Limb (tissue), 2 donors: ENCODE measurements around the gene ROBO2.

Source experiments
- DNase-seq, 2 donors: peaks; one replicate each; pipeline ENCODE4 v3.0.0-alpha.2; 2016; ENCODE audit errors: extremely low spot score in 2 of 2

The ROBO2 gene

DNA sequence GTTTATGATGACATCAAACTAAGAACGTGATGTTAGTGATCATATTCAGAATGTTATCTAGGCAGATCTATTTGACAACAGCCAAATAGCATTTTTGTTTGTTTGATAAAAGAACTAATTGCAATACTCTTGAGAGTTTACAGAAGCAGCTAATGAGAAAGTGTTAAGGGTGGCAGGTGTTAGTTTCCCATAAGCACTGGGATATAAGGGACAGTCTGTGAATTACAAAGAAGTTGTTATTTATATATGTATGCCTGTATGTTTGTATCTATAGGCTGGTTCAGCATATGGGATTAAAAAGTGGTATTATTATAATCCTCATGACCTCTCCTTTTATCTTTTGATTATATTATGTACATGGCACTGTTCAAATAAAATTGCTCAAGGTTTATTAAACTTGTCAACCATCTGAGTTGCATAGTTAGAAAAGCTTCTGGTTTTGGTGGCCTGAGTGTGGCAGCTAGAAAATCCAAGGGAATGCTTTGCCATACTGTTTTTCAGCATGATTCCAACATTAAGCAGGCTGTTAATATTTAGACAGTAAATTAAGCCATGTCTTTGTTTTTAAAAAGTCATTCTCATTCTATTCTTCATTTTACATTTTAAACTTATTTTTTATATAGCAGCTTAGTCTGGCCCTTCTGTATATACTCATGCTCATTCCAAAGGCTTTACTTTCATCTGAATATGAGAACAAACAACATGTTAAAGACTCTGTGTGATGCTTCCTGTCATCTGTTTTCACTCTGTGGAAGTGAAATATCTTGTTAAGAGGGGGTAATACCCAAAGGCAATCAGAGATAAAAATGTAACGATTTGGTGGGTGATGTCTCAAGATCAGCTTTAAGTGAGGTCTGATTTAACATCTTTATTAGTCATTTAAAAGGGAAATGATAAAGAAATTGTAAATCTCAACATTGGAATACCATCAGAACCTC, 13.1 kb downstream of the ROBO2 start:
- no peak for DNase-seq

DNA sequence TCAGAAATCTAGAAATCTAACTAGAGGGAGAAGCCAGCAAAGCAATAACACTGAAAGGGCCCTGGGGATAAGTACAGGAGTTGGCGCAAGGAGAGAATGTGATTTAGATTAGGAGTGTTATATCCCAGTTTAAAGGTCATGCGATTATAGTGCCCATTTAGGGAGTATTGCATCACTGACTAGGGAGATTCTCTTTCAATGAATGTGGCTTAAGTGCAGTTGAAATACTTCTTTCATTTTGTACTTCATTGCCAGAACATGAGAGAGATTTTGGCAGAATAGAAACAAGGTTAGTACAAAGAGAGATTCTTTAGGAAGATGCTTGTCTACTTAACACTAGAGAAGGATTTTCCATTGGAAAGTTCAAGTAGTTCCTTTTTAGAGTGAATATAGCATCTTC, 13.9 kb downstream of the ROBO2 start:
- DNase-seq = peak in 1 of 2 donors; percentile 33

DNA sequence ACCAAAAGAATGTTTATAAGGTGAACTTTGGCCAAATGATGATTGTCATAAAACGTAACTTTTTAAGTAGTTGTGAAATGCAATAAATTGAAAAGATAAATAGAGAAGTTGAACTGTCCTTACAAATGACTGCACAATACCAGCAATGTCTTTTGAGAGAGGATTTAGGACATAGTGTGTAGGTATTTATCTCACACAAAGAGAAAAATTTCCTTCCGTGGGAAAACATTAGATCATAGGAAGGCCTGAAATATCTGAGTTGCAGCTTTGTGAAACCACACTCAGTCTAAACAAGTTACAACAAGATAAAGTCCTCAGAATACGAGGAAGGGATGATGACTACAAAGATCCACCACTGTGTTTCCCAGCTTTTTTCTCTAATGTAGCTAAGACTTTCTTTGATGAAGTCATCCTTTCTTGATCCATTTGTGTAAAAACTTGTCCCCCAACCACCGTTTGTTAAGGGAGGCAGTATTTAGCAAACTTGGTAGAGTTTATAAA, 16.0 kb downstream of the ROBO2 start:
- DNase-seq = no peak

DNA sequence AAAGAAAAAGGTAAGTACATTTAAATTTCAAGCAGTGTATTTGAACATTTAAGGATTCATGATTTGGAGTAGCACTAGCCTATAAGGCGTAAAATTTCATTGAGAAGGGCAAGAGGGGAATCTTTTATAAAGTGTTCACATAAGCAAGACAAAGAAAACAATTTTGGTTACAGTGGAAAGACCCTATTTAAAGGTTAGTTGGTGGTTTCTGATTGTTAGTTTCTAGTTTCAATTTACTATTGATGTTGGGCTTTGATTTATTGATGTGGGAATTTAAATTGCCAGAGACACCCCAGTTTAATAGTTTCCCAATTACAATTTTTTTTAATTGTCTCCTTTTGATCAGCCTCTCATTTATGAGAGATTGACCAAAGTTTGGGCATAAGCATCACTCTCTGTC, 19.5 kb downstream of the ROBO2 start:
- DNase-seq = no peak

DNA sequence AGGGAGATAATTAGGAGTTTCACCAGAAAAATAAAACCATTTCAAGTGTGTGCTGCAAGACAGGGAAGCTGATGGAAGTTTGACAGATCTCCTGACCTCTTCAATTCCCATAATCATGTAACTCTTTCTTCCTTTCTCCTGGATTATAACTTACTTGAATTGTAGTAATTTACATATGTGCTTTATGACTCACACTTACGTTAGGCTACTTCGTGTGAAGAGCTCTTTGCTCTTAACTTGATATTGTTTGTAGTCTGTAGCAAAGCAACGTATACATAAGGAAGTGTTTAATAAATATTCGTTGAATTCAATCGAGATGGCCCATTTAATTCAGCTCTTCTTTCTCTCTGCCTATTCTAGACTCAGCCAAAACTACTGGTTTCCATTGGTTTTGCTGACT, 23.5 kb downstream of the ROBO2 start:
- DNase-seq = no peak

DNA sequence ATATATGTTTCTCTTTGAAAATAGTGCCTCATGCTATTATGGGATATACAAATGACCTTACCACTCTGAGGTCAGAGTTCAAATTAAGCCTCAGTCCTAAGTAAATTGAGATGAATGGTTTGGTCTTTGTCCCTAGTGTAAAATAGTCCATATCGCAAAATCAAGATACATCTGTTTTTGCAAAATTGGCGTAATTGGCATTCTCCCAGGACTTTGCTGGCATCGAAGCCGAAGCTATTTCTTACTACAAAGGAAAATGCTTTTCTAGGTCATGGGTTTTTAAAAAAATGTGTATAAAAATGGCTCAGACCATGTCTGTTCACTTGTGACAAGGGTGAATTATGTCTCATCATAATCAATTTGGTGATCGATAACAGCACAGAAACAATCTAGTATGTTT, 25.9 kb downstream of the ROBO2 start:
- DNase-seq = no peak

DNA sequence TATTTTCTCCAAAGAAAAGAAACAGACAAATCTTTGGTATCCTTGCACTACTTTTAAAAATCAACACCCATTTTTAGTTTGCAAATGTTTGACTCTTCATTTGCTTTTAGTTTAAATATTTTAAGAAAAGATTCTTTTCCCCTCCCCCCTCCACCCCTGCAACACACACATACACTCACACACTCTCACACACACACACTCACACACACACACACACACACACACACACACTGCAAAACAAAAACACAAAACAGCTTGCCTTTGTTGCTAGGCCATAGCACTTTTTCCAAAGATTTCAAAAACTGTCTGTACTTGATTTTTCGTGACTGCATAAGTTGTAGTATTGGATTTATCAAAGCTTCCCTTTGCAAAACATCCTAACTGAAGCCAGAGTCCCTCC, 26.9 kb downstream of the ROBO2 start:
- no peak for DNase-seq

DNA sequence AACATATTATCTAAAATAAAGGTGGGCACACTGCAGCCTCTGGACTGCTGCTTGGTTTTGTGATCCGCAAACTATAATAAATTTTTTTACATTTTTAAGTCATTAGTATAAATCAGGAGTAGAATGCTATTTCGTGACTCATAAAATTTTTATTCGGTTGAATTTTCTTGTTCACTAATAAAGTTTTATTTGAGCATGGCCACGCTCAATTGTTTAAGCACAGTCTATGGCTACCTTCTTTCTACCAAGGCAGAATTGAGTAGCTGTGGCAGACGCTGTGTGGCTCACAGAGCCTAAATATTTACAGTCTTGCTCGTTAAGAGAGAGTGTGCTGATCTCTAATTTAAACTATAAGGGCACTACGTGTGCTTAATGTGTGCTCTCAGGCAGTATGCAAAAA, 28.9 kb downstream of the ROBO2 start:
- DNase-seq = no peak

DNA sequence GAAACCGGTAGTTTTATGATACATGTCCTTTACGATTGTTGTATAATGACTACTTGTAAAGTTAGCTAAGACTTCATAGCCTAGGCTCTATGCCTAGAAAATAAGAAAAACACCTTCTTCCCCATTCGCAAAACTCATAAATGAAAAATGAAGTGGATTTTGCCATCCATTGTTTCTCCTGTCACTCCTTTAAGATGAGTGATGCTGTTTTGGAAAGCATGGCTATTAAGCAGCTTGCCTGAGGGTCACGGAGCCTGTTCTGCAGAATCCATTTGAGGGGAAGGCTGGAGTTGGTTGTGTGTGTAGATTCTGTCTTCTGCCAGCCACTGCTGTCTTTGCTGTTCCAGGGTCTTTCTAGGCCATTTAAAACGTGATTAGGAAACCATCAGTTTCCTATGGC, 31.5 kb downstream of the ROBO2 start:
- DNase-seq = no peak

DNA sequence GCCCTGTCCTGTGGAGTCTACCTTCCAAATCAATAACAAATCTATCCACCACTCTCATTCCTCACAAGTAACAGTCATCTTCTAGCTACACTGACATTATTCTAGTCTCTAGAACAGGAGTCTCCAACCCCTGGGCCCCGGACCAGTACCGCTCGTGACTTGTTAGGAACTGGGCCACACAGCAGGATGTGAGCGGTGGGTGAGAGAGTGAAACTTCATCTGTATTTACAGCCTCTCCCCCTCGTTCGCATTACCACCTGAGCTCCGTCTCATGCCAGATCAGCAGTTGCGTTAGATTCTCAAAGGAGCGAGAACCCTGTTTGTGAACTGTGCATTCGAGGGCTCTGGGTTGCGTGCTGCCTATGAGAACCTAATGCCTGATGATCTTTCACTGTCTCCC, 31.9 kb downstream of the ROBO2 start:
- no peak for DNase-seq

DNA sequence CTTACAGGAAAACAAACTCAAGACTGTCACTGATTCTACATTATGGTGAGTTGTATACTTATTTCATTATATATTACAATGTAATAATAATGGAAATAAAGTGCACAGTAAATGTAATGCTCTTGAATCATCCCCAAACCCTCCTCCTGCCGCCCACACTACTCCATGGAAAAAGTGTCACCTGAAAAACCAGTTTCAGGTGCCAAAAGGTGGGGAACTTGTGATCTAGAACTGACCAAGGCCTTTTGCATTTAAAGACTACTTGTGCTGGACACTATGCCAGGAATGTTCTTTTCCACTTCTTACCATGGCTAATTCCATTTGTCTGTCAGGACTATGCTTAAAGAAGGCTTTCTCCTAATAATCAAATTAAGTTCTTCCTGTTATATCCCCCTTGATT, 32.3 kb downstream of the ROBO2 start:
- DNase-seq = no peak

DNA sequence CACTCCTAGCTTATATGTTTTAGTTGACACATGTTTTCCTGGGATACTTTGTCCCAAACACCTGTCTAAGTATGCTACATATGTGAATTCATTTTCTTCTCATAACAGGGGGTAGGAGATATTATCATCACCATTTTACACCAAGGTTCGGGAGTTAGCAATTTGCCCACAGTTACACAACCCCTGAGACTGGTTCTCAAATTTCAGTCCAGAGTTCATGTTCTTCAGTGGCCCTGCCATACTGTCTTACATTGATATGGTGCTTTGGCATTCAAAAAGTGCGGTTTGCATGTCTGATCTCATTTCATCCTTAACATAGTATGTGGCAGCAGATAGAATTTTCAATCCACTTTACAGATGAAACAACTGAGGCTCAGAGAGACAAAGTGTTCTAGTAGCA, 38.4 kb downstream of the ROBO2 start:
- no peak for DNase-seq

DNA sequence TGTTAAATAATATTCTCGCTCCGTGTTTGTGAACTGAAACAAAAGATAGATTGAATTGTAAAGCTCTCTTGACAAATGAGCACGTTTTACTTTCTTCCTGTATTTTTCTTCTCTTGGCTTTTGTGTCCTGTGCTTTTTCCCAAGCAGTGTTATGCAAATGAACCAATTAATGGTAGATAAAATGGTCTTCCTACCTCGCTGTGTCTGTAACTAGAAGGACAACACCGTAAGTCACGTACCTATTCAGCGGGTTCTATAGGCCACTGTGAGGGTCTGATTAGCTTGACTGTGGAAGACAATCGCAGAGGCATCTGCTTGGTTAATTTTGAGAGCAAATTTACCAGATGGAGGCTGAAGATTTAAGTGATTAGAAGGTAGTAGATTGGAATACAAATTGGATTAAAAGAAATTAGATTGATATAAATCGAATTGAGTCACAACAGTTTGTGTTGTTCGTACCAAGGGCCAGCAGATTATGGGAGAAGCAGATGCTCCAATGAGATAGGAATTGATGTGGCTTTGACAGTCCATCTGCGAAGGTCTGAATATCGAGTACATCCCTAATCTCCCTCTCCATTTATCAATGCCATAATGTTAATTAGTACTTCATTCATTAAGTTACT, 40.2 kb downstream of the ROBO2 start:
- DNase-seq = no peak

DNA sequence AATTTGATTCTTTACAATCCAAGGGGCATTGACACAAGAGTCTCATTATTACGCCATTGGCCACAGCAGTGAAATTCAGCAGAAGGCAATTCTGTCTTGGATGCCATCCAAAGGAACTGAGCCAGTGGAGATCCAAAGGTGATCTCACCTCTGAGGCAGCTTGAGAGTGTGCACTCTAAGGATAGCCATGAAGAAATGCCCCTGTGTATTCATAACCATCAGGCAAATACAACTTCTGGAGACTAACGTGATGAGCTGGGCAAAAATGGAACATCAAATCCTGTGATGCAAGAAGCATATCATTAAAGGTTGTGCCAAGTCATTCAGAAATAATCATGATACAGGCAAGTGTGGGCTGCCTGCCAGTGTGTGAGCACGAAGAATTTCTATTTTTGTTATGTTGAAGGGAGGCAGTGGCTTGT, 41.4 kb downstream of the ROBO2 start:
- peak; percentile 38 to 50 for DNase-seq

DNA sequence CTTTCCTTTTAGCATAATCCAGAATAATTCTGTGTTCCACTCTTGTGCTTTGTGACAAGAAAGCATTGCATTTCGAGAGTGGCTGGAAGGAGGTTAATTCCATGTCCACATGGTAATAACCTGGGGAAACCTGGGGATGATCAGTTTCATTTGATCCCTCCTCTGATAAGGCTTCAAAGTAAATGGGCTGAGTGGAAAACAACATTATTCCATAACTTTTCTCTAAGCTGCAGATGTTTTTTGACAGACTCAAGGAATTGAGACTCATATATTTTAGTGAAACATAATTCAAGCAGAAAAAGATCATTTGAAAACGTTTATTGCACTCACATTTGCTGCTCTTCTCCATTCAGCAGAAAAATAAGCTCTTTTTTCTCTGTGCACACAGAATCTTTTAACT, 44.6 kb downstream of the ROBO2 start:
- DNase-seq = no peak

DNA sequence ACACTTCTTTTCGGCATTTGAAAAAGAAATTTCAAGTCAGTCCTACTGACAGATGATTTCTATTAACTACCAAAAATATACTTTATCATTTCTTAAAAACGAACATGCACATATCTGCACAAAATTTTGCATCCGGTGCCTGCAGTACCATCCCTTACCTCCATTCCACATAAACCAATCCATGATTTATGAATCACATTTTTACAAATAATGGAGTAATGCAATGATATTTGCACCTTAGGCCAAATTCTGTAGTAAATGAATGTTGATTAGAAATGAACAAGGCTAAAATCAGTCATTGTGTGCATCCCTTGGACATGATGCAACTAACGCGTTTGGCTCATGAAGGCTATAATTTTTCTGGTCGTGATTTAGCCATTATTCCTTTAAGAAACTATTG, 46.5 kb downstream of the ROBO2 start:
- DNase-seq = no peak

DNA sequence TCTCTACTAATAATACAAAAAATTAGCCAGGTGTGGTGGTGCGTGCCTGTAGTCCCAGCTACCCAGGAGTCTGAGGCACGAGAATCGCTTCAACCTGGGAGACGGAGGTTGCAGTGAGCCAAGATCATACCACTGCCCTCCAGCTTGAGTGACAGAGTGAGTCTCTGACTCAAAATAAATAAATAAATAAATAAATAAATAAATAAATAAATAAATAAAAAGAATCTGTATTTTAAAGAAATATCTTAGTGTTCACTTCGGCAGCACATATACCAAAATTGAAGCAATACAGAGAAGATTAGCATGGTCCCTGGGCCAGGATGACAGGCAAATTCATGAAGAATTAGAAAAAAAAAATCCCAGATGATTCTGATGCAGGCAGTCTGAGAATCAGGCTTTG, 51.9 kb downstream of the ROBO2 start:
- DNase-seq = no peak

DNA sequence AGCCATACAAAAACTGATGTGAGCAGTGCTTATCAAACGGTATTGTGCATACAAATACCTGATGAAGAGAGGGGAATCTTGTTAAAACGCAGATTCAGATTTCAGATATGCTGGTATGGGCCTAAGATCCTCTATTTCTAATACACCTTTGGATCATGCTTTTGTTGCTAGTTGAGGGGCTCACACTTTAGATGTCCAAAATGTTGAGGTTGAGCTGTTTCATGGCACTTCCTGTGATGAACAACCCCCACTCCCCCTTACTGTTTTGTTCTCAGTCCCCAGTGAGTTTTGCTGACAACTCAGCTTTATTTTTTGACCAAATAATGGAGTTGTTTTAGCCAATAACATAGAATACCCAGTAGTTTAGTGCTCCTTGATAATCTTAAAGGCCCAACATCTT, 53.2 kb downstream of the ROBO2 start:
- no peak for DNase-seq

DNA sequence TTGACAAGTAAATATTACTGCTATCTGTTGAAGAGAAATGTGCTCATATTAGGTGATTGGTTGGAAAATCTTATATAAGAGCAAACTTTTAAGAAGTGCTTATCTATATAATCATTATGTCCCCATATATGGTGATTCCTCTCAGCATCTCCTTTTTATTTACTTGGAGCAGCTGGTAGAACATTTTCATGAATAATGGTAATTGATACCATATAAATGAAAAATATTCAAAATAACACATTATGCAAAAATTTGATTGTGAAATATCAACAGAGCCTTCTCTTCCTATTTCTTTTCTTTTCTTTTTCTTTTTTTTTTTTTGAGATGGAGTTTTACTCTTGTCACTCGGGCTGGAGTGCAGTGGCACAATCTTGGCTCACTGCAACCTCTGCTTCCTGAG, 56.2 kb downstream of the ROBO2 start:
- no peak for DNase-seq

DNA sequence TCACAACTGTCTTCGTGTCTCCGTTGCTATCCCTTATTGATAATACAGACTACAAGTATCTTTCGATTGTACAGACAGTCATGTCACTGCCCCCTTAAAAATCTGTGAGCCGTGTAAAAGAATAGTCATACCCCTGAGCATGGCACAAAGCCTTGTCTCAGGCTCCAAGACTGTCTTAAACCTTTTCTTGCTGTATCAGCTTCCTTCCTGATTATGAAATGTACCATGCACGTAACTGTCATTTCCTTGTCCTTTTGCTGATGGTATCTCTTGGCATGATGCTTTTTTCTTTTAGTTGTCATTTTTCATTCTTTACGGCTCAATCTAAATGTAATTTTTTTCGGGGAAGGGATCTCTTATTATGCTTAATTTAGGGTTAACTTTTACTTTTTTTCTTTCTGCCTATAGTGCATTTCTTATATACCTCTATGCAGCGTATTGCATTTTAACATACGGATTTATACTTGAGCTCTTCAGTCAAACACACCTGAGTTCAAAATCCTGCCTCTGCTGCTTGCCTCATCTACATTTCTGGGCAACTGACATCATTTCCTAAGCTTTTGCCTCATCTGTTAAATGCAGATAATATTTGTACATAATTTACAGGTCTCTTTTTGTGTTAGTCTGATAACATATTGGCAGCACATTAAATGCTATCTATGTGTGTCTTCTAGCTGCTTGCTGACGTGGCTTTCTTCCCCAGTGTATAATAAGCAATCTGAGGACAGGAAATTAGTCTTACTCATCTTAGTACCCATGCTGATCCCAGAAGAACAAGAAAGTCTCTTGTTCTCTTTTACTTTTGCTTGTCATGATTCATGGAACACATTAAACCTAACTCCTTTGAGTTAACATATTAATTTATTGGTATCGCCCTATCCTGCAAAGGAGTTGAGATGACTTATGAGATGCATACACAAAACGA, 57.3 kb downstream of the ROBO2 start:
- no peak for DNase-seq

DNA sequence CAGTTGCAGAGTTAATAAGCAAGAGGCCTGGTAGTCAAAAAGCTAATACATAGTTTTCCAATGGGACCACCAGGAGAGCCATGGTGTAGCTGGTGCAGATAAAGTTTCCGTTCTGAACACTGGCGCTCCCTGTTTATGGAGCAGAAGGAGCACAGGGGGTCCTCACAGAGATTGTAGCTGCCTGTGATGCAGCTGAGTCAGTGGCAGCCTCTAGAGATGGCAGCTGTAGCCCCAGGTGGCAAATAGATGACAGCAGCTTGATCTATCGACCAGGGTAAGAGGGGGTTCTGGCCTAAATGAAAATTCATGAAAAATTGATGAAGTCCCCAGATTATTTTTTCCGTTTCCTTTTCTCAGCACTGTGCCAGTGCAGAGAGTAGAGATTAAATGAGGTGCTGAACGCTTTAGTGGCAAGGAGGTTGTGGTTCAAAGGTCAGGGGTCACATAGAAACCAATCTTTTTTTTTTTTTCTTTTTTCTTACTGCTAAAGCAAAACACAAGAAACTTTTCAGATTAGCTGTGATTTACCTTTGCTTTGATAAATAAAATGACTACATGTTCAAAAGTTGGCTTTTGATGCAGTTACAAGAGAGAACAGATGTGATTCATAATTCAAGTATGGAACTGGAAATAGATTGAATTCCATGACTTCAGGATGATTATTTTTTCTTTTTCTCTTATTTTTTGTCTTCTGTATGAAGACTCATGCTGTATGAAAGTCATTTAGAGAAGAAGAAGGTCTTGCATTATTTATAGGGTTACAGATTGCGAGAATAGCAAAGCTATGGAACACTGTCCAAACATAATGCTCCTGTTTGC, 63.3 kb downstream of the ROBO2 start:
- DNase-seq = peak in 1 of 2 donors; percentile 29
